Ascending aorta (tissue), 2 donors: ENCODE data around the gene BNC2. TPM values are rescaled to one million over a fixed set of nuclear protein-coding genes. Genes with fewer than 3 reads are reported as not detected.

ENCODE experiments used
- DNase-seq, 2 donors: peaks; one replicate each; pipeline ENCODE4 v3.0.0-alpha.2; 2019; ENCODE audit warnings: low spot score in 2 of 2
- H3K27ac ChIP-seq, 2 donors: fragments of 200-600 bp; sonication (generic); one replicate each; pipeline ENCODE4 v1.5.1; 2016 to 2017; ENCODE audit warnings: mild to moderate bottlenecking in 1 of 2
- H3K27me3 ChIP-seq: fragments of 200-600 bp; sonication (generic); one replicate; pipeline ENCODE4 v1.5.1; 2017
- H3K36me3 ChIP-seq, 2 donors: fragments of 200-600 bp; sonication (generic); one replicate each; pipeline ENCODE4 v1.5.1; 2016
- H3K4me1 ChIP-seq, 2 donors: fragments of 200-600 bp; sonication (generic); one replicate each; pipeline ENCODE4 v1.5.1; 2016 to 2017; ENCODE audit warnings: mild to moderate bottlenecking in 1 of 2
- H3K4me3 ChIP-seq, 2 donors: fragments of 200-600 bp; sonication (generic); one replicate each; pipeline ENCODE4 v1.5.1; 2016 to 2017; ENCODE audit warnings: mild to moderate bottlenecking in 1 of 2
- H3K9me3 ChIP-seq, 2 donors: fragments of 200-600 bp; sonication (generic); one replicate each; pipeline ENCODE4 v1.5.1; 2016
- CTCF ChIP-seq, 3 experiments: fragments of 200-600 bp in 2 of 3; fragments of 450-650 bp in 1 of 3; sonication (generic) in 2 of 3; IDR thresholded peaks; one replicate each; pipeline ENCODE4 v1.5.1; 2016 to 2019; ENCODE audit warnings: antibody characterized with exemption in 3 of 3, mild to moderate bottlenecking in 1 of 3, moderate library complexity in 1 of 3
- intact Hi-C: fragments of 100-400 bp; cut with DNase I; formaldehyde crosslinking; loops from one replicate; pipeline ENCODE4 v1.15.1; 2023
- total RNA-seq: library from RNA; depleted of rRNA; stranded (reverse); fragments of >200 nt; gene quantifications from one replicate; pipeline ENCODE4 v1.1.0, GENCODE V29; 2016

The BNC2 gene
- total RNA-seq, 1 donor from 2014 or later: 25.5 TPM

GRCh38 chr9:16575986-16576245, 294.6 kb downstream of the BNC2 start:
- Histone ChIP-seq H3K27ac (no peak overlapping the region), H3K27me3 (no peaks in the 10 kb centered on the region), H3K36me3 (no peaks in the 10 kb centered on the region), H3K4me1 (peaks cover 0 to 5% of the 10 kb centered on the region in 2 donors), H3K9me3 (no peaks in the 10 kb centered on the region), H3K4me3 (no peak overlapping the region)
- DNase-seq: no peak
- TF ChIP-seq CTCF (IDR thresholded peaks at IDR 0.05): no peak
- intact Hi-C loops: loop anchor here (10.0 kb wide), 1 partner anchor 71 kb away; no protein-coding TSS in a partner anchor

- Histone ChIP-seq H3K4me3 (no peak overlapping the region), H3K9me3 (no peaks in the 10 kb centered on the region), H3K27ac (no peak overlapping the region), H3K4me1 (peaks cover 0 to 5% of the 10 kb centered on the region in 2 donors), H3K36me3 (no peaks in the 10 kb centered on the region), H3K27me3 (no peaks in the 10 kb centered on the region)
- intact Hi-C loops: loop anchor here (10.0 kb wide), 1 partner anchor 71 kb away; no protein-coding TSS in a partner anchor
- peak in 1 of 3 experiments; percentile 23 for TF ChIP-seq CTCF (IDR thresholded peaks at IDR 0.05)
- DNase-seq: no peak
Measured at GRCh38 chr9:16575142-16575985, 295.1 kb downstream of the BNC2 start.

GRCh38 chr9:16572005-16572734, 298.3 kb downstream of the BNC2 start:
- no peaks in the 10 kb centered on the region for H3K27me3 ChIP-seq
- H3K4me1 ChIP-seq: peaks cover 0 to 5% of the 10 kb centered on the region in 2 donors
- no peak overlapping the region for H3K27ac ChIP-seq
- no peaks in the 10 kb centered on the region for H3K36me3 ChIP-seq
- intact Hi-C loops: loop anchor here (10.0 kb wide), 1 partner anchor 67 kb away; no protein-coding TSS in a partner anchor
- no peak for DNase-seq
- no peaks in the 10 kb centered on the region for H3K9me3 ChIP-seq
- TF ChIP-seq CTCF (IDR thresholded peaks at IDR 0.05): no peak
- no peak overlapping the region for H3K4me3 ChIP-seq

GRCh38 chr9:16571127-16571802, 299.2 kb downstream of the BNC2 start:
- TF ChIP-seq CTCF (IDR thresholded peaks at IDR 0.05): no peak
- no peak overlapping the region for H3K4me3 ChIP-seq
- DNase-seq: no peak
- intact Hi-C loops: loop anchor here (10.0 kb wide), 1 partner anchor 66 kb away; no protein-coding TSS in a partner anchor
- no peaks in the 10 kb centered on the region for H3K36me3 ChIP-seq
- no peaks in the 10 kb centered on the region for H3K27me3 ChIP-seq
- no peaks in the 10 kb centered on the region for H3K9me3 ChIP-seq
- H3K4me1 ChIP-seq: peaks cover 0 to 5% of the 10 kb centered on the region in 2 donors
- H3K27ac ChIP-seq: no peak overlapping the region

- no peak overlapping the region for H3K27ac ChIP-seq
- H3K27me3 ChIP-seq: no peaks in the 10 kb centered on the region
- H3K9me3 ChIP-seq: no peaks in the 10 kb centered on the region
- no peak for DNase-seq
- no peaks in the 10 kb centered on the region for H3K36me3 ChIP-seq
- no peak for TF ChIP-seq CTCF (IDR thresholded peaks at IDR 0.05)
- H3K4me1 ChIP-seq: no peaks in the 10 kb centered on the region
- intact Hi-C loops: no loop called here
- H3K4me3 ChIP-seq: no peak overlapping the region
Measured at GRCh38 chr9:16563446-16563845, 307.0 kb downstream of the BNC2 start.
